HG02642 (cell line): Measurements from ENCODE around the gene KRTAP10-7.

Source experiments
- ATAC-seq: cut with Tn5 transposase; IDR thresholded peaks from one replicate; pipeline ENCODE4 v1.9.1; 2021; ENCODE audit warnings: mild to moderate bottlenecking; ENCODE audit not compliant: unreplicated experiment, poor library complexity

KRTAP10-7 gene

GRCh38 chr21:44650973-44651675, 50.7 kb downstream of the KRTAP10-7 start:
- no peak for ATAC-seq
